ENCODE measurements around the gene PTPRG. TPM values are rescaled to one million over a fixed set of nuclear protein-coding genes. Genes with fewer than 3 reads are reported as not detected.
"Not testable (repeated sequence)": the region's sequence is repeated elsewhere in the genome, so short reads cannot be mapped to it uniquely, and the experiment has no call there.

The PTPRG gene
- total and polyA plus RNA-seq, 5 experiments from 2014 or later = not detected

DNA sequence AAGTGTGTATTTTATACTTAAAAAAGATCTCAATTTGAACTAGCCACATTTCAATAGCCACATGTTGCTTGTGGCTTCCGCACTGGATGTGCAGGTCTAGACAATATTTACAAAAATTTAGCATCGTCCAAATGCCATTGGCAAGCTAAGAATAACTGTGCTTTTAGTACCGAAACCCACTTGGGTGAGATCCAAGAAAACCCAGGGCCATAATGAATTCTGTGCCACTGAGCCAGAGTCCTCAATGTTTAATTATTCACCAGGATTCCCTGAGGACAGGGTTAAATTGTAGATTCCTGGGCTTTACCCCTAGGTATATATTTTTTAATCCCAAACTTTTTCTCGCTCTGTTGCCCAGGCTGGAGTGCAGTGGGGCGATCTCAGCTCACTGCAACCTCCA, 22.9 kb upstream of the PTPRG start:
- Mint-ChIP-seq H3K36me3 (no peaks in the 10 kb centered on the region), H3K4me1 (no peaks in the 10 kb centered on the region), H3K4me3 (no peak overlapping the region), H3K9me3 (no peaks in the 10 kb centered on the region), H3K27me3 (peaks cover 0 to 30% (median 5%) of the 10 kb centered on the region in 5 donors), H3K27ac (no peak overlapping the region)
- no peak for DNase-seq
- POLR2A ChIA-PET = no interaction called here
- no peak for ATAC-seq

DNA sequence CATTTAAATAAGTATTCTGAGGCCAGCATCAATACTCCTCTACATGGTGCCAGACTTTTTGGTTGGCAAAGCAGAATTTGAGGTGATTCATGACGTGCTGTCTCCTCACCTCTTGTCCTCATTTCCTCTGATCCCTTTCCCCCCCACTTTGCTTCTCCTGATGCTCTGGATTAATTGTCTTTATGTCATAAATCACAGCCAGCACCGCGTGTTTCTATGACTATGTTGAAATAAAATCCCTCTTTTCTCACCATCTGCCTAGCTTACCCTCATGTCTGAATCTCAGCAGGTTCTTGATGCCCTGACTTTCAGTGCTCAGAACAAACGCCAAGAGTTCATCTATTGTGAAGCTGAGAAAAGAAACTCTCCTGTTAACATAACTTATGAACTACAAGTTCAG, 19.7 kb upstream of the PTPRG start:
- Mint-ChIP-seq H3K4me3 (no peak overlapping the region), H3K27ac (no peak overlapping the region), H3K4me1 (no peaks in the 10 kb centered on the region), H3K27me3 (peaks cover 0 to 23% (median 5%) of the 10 kb centered on the region in 5 donors), H3K9me3 (no peaks in the 10 kb centered on the region), H3K36me3 (no peaks in the 10 kb centered on the region)
- ATAC-seq = no peak
- POLR2A ChIA-PET = no interaction called here
- no peak for DNase-seq

DNA sequence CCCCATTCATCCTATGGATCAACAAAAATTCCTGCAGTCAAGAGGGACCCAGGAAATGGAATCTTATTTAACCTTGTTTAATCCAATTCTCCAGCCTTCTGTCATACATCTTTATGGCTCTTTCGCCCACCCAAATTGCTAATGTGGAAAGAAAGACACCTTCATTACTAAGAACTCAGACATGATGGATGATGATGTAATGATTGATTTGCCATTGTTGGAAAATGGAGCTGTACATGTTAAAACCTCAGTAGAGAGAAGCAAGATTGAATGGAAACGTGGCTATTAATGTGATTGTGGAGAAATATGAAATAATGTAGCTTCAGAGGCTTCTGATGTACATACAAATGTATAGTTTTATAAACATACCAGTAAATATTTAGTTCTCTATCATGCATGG, 15.7 kb upstream of the PTPRG start:
- Mint-ChIP-seq H3K4me1 (peaks cover 0 to 2% (median 0%) of the 10 kb centered on the region in 4 donors), H3K4me3 (no peak overlapping the region), H3K36me3 (no peaks in the 10 kb centered on the region), H3K27me3 (peaks cover 0 to 11% (median 2%) of the 10 kb centered on the region in 5 donors), H3K9me3 (peaks cover 0 to 4% (median 0%) of the 10 kb centered on the region in 9 donors), H3K27ac (no peak overlapping the region)
- ATAC-seq = no peak
- POLR2A ChIA-PET = no interaction called here
- DNase-seq = no peak

DNA sequence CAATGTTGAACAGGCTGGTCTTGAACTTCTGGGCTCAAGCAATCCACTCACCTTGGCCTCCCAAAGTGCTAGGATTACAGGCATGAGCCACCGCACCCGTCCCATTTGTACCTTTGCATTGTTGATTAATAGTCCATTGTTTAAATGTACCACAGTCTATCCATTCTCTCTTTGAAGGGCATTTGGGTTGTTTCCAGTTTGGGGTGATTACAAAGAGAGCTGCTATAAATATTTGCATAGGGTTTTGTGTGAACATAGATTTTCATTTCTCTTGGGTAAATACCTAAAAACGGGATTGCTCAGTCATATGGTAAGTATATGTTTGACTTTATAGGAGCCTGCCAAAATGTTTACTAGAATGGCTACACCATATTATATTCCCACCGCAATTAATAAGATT, 13.7 kb upstream of the PTPRG start:
- H3K27ac Mint-ChIP-seq = no peak overlapping the region
- ATAC-seq (no peak), DNase-seq (no peak)
- POLR2A ChIA-PET = no interaction called here
- H3K4me1 Mint-ChIP-seq = peaks cover 0 to 2% (median 0%) of the 10 kb centered on the region in 4 donors
- H3K36me3 Mint-ChIP-seq = no peaks in the 10 kb centered on the region
- H3K9me3 Mint-ChIP-seq = peaks cover 0 to 7% (median 0%) of the 10 kb centered on the region in 9 donors
- H3K27me3 Mint-ChIP-seq = peaks cover 0 to 8% (median 0%) of the 10 kb centered on the region in 5 donors
- H3K4me3 Mint-ChIP-seq = no peak overlapping the region

DNA sequence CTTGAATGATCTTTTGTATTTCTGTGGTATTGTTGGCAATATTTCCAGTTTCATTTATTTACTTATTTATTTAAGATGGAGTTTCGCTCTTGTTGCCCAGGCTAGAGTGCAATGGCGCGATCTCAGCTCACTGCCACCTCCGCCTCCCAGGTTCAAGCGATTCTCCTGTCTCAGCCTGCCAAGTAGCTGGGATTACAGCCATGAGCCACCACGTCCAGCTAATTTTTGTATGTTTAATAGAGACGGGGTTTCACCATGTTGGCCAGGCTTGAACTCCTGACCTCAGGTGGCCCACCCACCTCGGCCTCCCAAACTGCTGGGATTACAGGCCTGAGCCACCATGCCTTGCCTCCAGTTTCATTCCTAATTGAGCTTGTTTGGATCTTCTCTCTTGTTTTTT, 8.7 kb upstream of the PTPRG start:
- H3K36me3 Mint-ChIP-seq, H3K4me1 Mint-ChIP-seq, H3K27ac Mint-ChIP-seq, POLR2A ChIA-PET, DNase-seq, H3K4me3 Mint-ChIP-seq, H3K9me3 Mint-ChIP-seq, ATAC-seq: not testable (repeated sequence)
- H3K27me3 Mint-ChIP-seq = peaks cover 6 to 19% (median 15%) of the 10 kb centered on the region in 5 donors

DNA sequence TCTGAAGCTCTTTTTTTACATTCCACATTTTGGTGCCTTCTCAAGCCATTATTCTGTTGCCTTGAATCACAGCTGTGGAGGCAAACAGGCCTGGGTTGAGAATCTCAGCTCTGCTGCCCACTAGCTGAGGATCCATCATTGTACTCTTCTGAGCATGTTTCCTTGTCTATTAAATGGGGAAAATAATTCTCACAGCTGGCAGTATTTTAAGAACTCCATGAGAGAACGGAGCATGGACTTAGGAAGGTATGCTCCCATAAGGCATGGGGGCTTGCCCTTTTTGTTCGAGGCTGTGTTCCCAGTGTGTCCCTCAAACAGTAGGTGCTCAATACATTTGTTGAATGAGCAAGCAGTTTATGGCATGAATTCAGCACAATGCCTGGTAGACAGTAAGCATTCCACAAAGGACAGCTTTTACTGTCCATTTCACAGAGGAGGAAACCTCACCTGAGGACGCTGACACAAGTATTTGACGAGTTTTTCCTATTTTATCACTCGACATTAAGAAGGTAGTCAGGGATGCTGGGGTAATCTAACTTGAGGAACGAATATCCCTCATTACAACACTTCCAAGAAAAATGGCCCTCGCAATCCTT, 2.1 kb upstream of the PTPRG start:
- Mint-ChIP-seq H3K4me1 (peaks cover 2 to 14% (median 6%) of the 10 kb centered on the region in 4 donors), H3K27me3 (peaks cover 29 to 69% (median 38%) of the 10 kb centered on the region in 5 donors), H3K27ac (peak overlapping the region in 1 of 10 donors; percentile 29), H3K4me3 (peak overlapping the region in 1 of 10 donors; percentile 34), H3K9me3 (peaks cover 0 to 17% (median 4%) of the 10 kb centered on the region in 9 donors), H3K36me3 (peaks cover 0 to 9% (median 0%) of the 10 kb centered on the region in 3 donors)
- ATAC-seq (no peak), DNase-seq (no peak)
- POLR2A ChIA-PET = no interaction called here

DNA sequence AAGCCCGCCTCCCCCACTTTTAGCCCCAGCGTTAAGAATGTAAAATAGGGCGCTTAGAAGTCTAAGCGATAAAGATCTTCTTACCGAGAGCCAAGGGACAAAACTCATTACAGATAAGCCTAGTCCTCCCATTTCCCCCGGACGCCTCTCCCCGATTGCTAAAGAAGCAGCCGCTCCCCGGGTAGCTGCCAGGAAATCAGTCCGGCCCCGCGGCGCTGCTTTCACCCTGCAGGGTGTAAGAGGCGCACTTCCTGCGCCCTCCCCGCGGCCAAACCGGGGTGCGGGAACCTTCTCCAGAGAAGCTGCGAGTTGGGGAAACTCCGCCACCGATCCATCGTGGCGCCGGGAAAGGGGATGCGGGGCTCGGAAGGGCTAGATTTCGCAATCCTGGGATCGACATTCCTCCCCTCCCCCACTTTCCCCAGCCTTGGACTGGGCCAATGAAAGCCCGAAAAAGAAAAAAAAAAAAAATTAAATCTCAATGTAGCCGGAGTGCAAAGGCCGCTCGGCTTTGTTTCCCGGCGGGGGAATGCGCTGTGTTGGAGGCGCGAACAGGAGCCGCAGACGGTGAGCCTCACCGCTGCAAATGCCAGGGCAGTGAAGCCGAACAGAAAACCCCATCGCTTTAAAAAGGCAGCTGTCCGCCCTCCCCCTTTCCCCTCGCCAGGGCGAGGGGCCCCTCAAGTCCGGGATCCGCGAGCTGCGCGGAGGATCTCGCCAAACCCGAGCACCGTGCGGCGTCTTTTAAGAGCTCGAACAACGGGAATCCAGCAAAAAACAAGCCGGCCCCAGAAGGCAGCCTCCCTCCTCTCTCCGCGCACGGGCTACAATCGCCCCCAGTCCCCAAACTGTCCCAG, 626 bp upstream of the PTPRG start:
- POLR2A ChIA-PET = no interaction called here
- DNase-seq (no peak), ATAC-seq (no peak)
- Mint-ChIP-seq H3K36me3 (peaks cover 0 to 9% (median 0%) of the 10 kb centered on the region in 3 donors), H3K27me3 (peaks cover 32 to 75% (median 47%) of the 10 kb centered on the region in 5 donors), H3K9me3 (peaks cover 0 to 17% (median 4%) of the 10 kb centered on the region in 9 donors), H3K27ac (no peak overlapping the region), H3K4me1 (peaks cover 2 to 16% (median 7%) of the 10 kb centered on the region in 4 donors), H3K4me3 (peak overlapping the region in 9 of 10 donors; percentile 6 to 72 (median 41))

DNA sequence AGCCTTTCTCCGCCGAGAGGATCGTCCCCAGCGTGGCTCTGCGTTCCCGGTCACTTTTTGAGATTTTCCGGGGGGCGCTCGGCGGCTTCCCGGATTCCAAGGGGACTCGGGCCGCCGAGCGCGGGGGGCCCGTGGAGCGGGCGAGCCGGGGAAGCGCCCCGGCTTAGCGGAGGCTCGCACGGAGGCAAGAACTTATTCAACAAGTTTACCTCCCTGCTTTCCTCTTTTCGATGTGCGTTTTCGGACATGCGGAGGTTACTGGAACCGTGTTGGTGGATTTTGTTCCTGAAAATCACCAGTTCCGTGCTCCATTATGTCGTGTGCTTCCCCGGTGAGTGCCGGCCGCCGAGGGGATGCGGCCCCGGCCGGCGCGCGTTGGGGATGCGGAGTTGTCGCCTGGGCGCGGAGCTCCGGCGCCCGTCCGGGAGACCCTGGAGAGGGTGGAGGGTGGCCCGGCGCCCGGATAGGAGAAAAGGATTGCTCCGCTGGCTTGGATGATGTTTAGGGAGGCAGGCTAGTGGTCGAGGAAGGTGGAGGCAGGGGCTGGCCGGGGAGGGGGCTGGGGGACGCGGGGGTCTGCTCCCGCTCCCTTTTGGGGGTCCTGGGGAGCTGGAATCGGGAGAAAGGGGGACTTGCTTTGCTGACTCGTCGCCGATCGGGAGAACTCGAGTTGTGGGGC, 810 bp downstream of the PTPRG start:
- DNase-seq (no peak), ATAC-seq (no peak)
- Mint-ChIP-seq H3K27ac (no peak overlapping the region), H3K27me3 (peaks cover 31 to 75% (median 53%) of the 10 kb centered on the region in 5 donors), H3K36me3 (peaks cover 0 to 9% (median 0%) of the 10 kb centered on the region in 3 donors), H3K4me1 (peaks cover 2 to 16% (median 7%) of the 10 kb centered on the region in 4 donors), H3K4me3 (peak overlapping the region in 5 of 10 donors; percentile 22 to 55 (median 41)), H3K9me3 (peaks cover 0 to 17% (median 4%) of the 10 kb centered on the region in 9 donors)
- POLR2A ChIA-PET = no interaction called here

DNA sequence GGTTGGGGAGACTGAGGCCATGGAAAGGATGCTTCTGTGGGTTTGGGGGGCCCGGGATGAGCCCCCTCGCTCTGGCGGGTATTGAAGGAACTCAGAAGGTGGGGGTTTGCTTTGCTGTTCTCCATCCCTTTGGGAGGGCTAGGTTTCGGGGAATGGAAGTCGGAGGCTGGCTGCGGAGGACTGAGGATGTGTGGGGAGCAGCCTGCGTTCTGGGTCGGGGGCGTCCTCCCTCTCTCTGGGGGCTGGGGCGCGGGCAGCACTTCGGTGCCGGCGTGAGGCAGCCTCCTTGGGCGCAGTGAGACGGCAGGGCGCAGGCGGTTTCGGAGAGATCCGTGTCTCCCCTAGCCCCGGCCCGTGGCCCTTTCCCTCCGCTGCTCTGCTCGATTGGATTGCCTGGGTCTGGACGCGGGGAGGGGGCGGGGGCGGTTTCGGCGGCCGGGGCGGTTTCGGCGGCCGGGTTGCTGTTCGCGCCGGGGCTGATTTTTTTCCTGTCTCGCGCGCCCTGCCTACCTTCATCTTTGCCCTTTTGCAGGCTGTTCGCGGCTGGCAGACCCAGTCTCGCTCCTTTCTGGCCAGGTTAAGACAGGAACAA, 1.4 kb downstream of the PTPRG start:
- Mint-ChIP-seq H3K9me3 (peaks cover 0 to 15% (median 4%) of the 10 kb centered on the region in 9 donors), H3K4me3 (peak overlapping the region in 6 of 10 donors; percentile 6 to 56 (median 40)), H3K4me1 (peaks cover 2 to 16% (median 7%) of the 10 kb centered on the region in 4 donors), H3K36me3 (peaks cover 0 to 9% (median 0%) of the 10 kb centered on the region in 3 donors), H3K27ac (peak overlapping the region in 1 of 10 donors; percentile 40), H3K27me3 (peaks cover 31 to 69% (median 50%) of the 10 kb centered on the region in 5 donors)
- POLR2A ChIA-PET = no interaction called here
- ATAC-seq (no peak), DNase-seq (no peak)

DNA sequence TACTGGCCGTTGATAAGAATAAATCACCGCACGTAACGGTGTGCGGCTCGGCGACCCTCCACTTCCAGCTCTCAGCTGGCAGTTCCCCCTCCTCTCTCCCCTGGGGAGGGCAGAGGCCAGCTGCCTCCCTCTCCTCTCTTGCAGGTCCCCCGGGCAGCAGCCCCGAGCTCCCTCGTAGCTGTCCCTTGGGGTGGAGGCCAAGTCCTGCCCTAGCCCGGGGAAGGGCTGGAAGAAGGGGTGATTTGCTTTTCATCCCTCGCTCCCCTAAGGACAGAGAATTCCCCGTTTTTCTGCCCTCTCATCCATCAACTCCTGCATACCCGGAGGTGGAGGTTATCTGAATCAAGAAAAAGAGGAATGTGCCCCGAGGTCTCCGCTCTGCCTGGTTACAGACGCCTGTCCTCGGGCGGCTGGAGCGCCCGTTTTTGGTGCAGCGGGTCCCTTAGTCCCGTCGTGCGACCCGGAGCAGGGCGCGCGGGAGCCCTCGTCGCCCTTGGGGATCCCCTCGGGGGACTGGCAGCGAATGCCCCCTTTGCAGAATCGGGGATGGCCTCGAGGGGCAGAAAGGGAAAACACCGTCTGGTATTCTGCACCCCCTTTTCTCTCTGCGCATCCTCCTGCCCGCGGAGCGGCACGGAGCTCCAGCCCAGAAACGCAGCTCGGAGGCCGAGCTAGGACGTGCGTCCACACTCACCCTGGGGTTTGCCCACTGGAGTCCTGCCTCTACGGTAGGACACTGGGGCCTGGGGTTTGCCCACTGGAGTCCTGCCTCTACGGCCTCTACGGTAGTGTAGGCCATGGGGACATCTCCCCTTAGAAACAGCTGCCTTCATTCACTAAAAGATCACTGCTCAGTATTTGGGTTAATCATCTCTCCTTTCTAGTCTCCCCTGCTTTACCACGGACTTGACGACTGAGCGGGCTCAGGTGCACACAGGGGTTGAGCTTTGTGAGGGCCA, 2.2 kb downstream of the PTPRG start:
- Mint-ChIP-seq H3K36me3 (peaks cover 0 to 5% (median 0%) of the 10 kb centered on the region in 3 donors), H3K27ac (no peak overlapping the region), H3K4me1 (peaks cover 2 to 16% (median 7%) of the 10 kb centered on the region in 4 donors), H3K27me3 (peaks cover 30 to 63% (median 46%) of the 10 kb centered on the region in 5 donors), H3K9me3 (peaks cover 0 to 8% (median under 1%) of the 10 kb centered on the region in 9 donors), H3K4me3 (peak overlapping the region in 5 of 10 donors; percentile 4 to 56 (median 7))
- no peak for ATAC-seq
- POLR2A ChIA-PET = no interaction called here
- no peak for DNase-seq

DNA sequence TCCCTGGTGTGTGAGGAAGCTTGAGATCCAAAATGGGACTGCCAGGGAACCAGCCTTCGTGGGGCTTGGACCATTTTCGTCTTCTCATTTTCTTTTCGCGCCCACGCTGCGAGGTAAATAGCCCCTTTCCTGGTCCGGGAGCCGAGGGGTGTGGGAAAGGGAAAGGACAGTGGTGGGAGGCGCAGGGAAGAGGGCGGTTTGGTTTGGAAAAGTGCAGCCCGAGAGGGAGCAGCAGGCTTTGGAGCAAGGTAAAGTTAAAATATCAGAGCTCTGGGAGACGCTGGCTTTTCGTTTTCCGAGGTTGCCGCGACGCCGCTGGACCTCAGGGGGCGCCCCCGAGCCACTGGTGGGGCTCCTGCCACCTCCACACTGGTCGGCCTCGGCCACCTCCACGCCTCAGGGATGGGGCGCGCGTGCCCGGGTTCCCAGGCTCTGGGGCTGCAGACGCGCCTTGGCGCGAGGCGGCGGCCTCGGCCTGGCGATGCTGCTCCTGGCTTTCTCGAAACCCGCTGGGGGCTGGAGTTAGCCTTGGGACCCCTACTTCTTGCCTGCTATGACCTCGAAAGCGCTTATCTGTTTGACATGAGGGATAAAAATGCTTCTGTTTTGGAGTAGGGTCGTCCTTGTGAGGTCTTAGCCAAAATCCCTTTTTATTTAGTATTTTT, 3.2 kb downstream of the PTPRG start:
- no peaks in the 10 kb centered on the region for H3K9me3 Mint-ChIP-seq
- POLR2A ChIA-PET = no interaction called here
- no peak overlapping the region for H3K27ac Mint-ChIP-seq
- H3K4me1 Mint-ChIP-seq = peaks cover 2 to 16% (median 7%) of the 10 kb centered on the region in 4 donors
- ATAC-seq = no peak
- no peak overlapping the region for H3K4me3 Mint-ChIP-seq
- H3K36me3 Mint-ChIP-seq = no peaks in the 10 kb centered on the region
- DNase-seq = no peak
- peaks cover 24 to 53% (median 37%) of the 10 kb centered on the region in 5 donors for H3K27me3 Mint-ChIP-seq
